Measurements from ENCODE around the gene ABCB8.
A peak's percentile ranks its signal among the peaks of the same experiment; 100 is the strongest.

Gene ABCB8

DNA sequence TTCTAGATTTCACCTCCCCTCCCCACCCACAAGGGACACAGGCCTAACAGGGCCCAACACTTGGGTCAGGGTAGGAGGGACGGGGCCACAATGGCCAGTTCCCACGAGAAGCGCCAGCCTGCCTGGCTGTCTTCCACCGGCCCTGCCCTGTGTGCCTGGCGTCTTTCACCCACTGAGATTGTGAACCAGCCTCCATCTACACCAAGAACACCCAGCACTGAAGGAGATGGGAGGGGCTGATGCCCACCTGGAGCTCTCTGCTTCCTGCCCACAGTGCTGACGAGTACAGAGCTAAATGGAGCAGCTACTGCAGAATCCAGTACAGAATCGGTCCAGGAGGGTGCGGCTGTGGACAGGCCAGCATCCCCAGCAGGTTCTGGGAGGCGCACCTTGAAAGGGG, 17.7 kb downstream of the ABCB8 start:
- CTCF ChIA-PET, result no interaction called here
- TF ChIP-seq, protein P1, sequence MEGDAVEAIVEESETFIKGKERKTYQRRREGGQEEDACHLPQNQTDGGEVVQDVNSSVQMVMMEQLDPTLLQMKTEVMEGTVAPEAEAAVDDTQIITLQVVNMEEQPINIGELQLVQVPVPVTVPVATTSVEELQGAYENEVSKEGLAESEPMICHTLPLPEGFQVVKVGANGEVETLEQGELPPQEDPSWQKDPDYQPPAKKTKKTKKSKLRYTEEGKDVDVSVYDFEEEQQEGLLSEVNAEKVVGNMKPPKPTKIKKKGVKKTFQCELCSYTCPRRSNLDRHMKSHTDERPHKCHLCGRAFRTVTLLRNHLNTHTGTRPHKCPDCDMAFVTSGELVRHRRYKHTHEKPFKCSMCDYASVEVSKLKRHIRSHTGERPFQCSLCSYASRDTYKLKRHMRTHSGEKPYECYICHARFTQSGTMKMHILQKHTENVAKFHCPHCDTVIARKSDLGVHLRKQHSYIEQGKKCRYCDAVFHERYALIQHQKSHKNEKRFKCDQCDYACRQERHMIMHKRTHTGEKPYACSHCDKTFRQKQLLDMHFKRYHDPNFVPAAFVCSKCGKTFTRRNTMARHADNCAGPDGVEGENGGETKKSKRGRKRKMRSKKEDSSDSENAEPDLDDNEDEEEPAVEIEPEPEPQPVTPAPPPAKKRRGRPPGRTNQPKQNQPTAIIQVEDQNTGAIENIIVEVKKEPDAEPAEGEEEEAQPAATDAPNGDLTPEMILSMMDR (conservative IDR thresholded peaks at IDR 0.05; ENCODE audit: low read depth), result no peak
- POLR2A ChIA-PET (ENCODE audit: low non-redundant PET), result no interaction called here

DNA sequence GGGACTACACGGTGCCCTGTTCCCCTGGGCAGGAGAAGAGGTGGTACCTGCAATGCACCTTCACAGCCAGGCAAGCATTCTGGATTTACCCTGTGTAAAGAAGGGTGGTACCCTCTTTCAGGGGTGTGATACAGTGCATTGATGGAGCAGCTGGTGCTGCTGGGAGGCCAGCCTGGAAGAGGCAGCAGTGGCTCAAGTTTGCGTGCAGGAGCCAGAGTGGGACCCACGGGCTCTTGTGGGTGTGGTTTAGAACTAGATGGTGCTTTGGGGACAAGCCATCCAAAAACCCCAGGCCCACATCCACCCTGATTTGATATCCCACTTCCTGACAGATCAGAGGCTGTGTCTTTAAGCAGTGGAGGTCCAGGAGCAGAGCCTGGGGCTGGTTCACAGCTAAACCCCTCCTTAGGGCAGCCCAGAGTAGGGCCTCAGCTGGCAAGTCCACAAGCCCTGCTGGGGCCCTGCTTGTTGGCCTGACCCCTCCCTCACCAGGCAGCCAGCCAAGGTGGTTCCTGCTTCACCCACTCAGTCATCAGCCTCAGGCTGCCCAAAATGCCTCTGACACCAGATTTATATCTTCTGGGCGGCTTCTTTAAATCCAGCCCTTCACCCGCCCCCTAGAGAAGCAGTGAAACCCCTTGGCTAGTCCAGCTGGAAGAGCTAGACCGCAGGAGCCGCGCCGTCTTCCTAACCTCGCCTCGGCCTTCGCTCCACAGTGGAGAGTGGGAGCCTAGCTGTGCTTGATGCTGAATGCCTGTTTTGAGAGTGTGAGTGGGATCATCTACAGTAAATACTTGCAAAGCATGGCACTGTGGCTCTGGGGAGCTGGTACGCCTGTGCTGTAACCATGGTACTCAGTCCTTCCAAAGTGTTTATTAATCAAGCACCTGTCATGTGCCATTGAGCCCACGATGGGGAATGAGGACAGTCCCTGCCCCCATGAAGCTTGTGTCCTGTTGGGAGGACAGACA, 18.6 kb downstream of the ABCB8 start:
- H3K27ac ChIP-seq, result peak overlapping the region; percentile 54
- CTCF ChIA-PET, result interaction anchor here (0.6 kb wide), 2 partner anchors 16 to 43 kb away, joined by 3 to 4 read pairs; no protein-coding TSS in a partner anchor
- POLR2A ChIA-PET (ENCODE audit: low non-redundant PET), result no interaction called here
- TF ChIP-seq, protein P1 (conservative IDR thresholded peaks at IDR 0.05; ENCODE audit: low read depth), result no peak
- peak; percentile 20 for DNase-seq (ENCODE audit: low spot score)

More for the DNA sequence above, 17.7 kb downstream of the ABCB8 start:
- H3K27ac ChIP-seq, result peak overlapping the region; percentile 54
- no peak for DNase-seq (ENCODE audit: low spot score)

- TF ChIP-seq, protein P1 (conservative IDR thresholded peaks at IDR 0.05; ENCODE audit: low read depth), result no peak
- DNase-seq (ENCODE audit: low spot score), result no peak
- CTCF ChIA-PET, result no interaction called here
- H3K27ac ChIP-seq, result peak within 1 kb of the TSS; percentile 54; the same call in 1 of the 2 replicates
- POLR2A ChIA-PET (ENCODE audit: low non-redundant PET), result no interaction called here
Measured at GRCh38 chr7:151047976-151048815, 19.9 kb downstream of the ABCB8 start, which contains the start of gene ASIC3. ASIC3 (plus strand) TSS chr7:151048531; CDS start chr7:151048886, 355 bp downstream.

GRCh38 chr7:151048911-151049463, 20.7 kb downstream of the ABCB8 start:
- H3K27ac ChIP-seq, result no peak overlapping the region
- ChIA-PET CTCF (no interaction called here), POLR2A (ENCODE audit: low non-redundant PET) (no interaction called here)
- TF ChIP-seq, protein P1 (conservative IDR thresholded peaks at IDR 0.05; ENCODE audit: low read depth), result no peak
- DNase-seq (ENCODE audit: low spot score), result no peak

DNA sequence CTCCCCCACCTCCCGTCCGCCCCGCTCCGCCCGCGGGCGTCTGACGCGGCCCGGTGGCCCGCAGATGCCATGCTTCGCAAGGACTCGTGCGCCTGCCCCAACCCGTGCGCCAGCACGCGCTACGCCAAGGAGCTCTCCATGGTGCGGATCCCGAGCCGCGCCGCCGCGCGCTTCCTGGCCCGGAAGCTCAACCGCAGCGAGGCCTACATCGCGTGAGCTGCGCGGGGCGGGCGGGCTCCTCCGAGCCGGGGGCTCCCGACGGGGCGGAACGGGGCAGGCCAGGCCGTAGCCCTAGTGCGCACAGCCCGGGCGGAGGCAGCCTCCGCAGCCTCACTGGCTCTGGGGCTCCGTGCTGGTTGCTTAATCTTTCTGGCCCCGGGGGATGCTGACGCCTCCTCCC, 22.9 kb downstream of the ABCB8 start:
- DNase-seq (ENCODE audit: low spot score), result peak; percentile 39
- TF ChIP-seq, protein P1 (conservative IDR thresholded peaks at IDR 0.05; ENCODE audit: low read depth), result no peak
- POLR2A ChIA-PET (ENCODE audit: low non-redundant PET), result no interaction called here
- no peak overlapping the region for H3K27ac ChIP-seq
- CTCF ChIA-PET, result no interaction called here

- TF ChIP-seq, protein P1 (conservative IDR thresholded peaks at IDR 0.05; ENCODE audit: low read depth), result no peak
- H3K27ac ChIP-seq, result no peak overlapping the region
- ChIA-PET CTCF (no interaction called here), POLR2A (ENCODE audit: low non-redundant PET) (no interaction called here)
- DNase-seq (ENCODE audit: low spot score), result no peak
Measured at GRCh38 chr7:151053096-151053495, 24.8 kb downstream of the ABCB8 start.
